ENCODE data around the gene KRTAP17-1.

GRCh38 chr17:41294016-41294415 is 21.5 kb downstream of the KRTAP17-1 start:
- TF ChIP-seq CTCF (IDR thresholded peaks at IDR 0.05; ENCODE audit: insufficient read depth, low read length), result no peak
- no peak for TF ChIP-seq REST (IDR thresholded peaks at IDR 0.05; ENCODE audit: insufficient replicate concordance, low read depth)

All from HL-60 (cell line).